Effector CD4-positive, alpha-beta T cell (primary cell): Measurements from ENCODE around the gene UBE2O.
A peak's percentile ranks its signal among the peaks of the same experiment; 100 is the strongest.

Experiments
- DNase-seq: peaks from one replicate; pipeline ENCODE4 v3.0.0-alpha.2; 2020

UBE2O gene

DNA sequence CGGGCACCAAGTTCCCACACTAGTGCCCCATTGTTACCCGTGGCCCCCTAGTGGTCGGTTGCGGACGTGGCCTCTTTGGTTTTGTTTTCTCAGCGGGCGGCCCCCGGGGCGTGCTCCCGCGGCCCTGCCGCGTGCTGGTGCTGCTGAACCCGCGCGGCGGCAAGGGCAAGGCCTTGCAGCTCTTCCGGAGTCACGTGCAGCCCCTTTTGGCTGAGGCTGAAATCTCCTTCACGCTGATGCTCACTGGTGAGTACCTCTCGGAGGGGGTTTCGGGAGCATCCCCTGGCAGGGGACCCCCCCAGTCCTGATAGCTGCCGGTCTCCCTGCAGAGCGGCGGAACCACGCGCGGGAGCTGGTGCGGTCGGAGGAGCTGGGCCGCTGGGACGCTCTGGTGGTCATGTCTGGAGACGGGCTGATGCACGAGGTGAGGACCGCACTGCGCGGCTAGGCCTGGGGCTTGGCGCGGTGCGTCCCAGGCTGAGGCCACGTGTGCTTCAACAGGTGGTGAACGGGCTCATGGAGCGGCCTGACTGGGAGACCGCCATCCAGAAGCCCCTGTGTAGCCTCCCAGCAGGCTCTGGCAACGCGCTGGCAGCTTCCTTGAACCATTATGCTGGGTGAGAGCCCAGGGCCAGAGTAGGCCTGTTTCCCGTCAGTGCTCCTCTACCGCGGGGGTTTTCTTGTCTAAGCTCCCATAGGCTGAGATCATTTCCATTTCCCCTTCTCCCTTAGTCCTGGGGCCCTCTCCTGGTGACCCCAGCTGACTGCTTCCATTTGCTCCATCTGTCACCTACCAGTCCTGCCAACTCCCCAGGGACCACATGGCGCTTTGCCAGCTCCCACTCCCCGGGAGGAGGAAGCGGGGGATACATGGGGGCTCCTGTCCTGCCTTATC, 66.8 kb downstream of the UBE2O start:
- peak; percentile 73 for DNase-seq

DNA sequence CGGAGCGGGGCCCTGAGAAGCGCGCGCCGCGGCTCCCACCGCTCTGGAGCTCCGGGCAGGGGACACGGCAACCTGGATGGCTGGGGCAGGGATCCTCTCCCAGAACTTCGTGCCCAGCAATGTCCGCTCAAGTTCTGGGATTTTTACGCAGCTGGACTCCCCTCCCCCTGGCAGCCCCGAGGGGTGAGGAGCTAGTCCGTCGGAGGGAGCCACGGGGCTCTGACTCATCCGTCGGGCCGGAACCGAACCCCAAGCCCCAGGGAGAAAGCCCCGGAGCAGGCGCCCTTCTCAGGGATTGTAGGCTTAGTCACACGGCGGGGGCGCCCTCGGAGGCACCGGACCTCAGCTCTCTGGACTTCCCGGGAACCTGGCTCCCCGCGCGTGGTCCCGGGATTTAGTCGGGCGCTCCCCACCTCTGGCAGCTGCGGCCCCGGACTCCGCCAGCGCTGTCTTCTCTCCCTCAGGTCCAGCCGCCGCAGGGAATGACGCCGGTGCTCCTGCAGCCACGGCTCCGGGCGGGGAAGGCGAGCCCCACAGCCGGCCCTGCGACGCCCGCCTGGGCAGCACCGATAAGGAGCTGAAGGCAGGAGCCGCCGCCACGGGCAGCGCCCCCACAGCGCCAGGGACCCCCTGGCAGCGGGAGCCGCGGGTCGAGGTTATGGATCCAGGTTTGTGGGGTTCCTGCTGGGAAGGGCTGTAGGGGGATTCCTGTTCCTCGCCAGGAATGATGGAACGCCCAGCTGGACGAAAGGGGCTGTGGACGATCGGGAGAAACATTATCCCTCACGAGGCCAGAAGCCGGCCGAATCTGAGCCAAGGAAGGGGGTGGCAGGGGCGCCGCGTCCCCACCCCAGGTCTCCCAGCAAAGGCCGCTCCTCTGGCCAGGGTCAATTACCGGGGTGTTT, 67.7 kb downstream of the UBE2O start:
- peak; percentile 36 for DNase-seq

DNA sequence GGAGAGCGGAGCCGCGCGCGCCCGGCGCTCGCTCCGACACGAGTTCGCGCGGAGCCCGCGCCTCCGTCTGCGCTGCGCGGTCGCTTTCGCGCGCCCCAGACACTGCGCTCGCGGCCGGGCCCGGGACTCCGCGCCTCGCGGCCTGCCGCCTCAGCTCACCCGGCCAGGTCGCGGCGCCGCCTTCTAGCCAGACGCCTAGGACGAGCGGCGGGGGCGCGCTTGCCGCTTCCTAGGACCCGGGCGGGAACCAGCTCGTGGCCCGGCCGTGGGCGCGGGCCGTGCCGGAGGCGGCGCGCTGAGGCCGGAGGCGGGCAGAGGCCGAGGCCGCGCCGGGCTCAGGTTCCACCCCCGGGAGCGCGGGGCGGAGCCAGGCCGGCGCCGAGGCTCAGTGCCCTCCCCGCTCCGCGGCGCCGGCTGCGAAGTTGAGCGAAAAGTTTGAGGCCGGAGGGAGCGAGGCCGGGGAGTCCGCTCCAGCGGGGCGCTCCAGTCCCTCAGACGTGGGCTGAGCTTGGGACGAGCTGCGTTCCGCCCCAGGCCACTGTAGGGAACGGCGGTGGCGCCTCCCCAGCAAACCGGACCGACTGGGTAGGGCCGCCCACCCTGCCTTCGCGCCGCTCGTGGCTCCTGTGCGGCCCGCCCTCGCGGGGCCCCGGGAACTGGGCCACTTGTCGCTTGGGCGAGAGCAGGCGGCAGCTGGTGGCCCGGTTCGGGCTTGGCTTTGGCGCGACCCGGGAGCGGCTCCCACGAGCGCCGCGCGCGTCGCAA, 68.5 kb downstream of the UBE2O start, which contains the start of gene SPHK1:
Gene SPHK1 (plus strand): TSS at position 388 of the 765 bp plus-strand sequence. CDS start 1,036 bp downstream, outside the sequence.
- DNase-seq, result peak; percentile 17

DNA sequence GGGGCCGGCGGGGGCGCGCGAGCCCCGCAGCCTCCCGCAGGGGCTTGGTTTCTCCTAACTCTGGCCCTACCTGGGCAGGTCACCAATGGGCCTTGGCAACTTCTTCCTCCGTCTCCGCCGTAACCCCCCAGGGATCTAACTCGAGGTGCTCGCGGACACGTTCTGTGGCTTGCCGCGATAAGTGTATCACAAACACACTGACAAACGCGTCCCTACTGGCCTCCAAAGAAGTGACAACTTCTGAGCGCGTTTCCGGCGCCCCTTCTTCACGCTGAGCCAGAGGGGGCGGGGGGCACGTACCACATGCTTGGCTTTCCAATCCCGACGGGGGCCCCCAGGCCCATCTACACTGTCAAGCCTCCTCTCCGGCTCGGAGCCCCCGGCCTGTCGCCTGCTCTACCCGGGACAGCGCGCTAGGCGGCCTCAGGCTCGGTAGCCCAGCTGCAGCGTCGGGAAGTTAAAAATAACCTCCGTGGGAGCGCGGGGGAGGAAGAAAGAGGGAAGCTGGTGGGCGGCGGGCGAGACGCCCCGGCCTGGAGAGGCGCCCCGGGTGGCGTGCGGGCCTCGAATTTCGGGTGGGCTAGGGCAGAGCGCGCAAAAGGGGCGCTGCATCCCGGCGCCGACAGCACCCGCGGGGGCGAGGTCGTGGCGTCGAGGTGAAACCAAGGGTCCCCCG, 69.3 kb downstream of the UBE2O start:
- peak; percentile 11 for DNase-seq

DNA sequence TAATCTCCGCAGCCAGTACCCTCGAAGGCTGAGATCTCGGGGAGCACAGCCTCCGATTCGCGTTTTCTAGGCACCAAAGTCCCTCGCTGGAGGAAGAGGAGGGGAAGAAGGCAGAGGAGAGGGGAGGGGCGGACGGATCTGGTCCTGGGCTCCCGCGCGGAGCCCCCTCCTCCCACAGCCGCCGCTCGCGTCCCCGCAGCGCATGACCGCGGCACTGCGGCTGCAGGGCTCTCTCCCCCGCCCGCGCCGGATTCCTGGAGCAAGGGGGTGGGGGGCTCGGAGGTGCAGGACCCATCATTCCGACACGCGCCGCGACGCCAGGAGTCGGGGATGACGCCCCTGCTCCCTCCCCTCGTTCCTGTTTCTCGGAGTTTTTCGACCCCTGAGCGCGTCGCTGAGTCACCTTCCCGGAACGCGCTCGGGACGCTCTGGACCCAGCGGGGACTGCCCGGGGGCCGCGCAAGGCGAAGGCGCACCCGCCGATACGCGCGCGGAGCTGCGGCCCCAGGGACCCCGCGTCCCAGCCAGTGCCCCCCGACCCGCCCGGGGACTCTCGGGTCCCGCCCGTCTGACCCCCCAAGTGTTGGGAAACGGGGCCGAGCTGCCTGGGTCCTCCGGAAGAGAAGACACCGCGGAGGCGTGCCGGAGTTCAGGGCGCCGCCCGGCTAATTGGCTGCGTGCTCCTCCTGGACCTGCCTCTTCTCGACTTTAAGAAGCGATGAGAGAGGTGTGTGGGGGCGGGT, 70.0 kb downstream of the UBE2O start:
- peak; percentile 28 for DNase-seq

DNA sequence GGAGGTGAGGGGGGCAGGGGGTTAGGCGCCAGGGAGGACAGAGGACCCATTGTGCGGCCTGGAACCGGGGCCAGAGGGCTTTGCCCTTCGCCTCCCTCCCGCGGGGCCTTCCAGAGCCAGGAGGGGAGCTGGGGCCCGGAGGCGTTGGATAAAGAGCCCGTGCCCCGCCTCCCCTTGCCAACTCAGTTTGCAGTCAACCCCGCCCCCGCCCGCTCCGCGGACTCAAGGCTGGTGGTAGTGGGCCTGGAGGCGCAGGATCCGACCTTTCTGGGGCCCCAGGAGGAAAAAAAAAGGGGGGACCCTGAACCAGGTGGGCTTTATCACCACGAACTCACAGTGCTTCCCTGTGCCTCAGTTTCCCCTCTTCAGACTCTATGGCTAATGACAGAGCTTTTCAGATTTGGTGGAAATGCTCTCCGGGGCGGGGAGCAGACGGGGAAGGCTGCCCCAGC, 70.6 kb downstream of the UBE2O start:
- no peak for DNase-seq

DNA sequence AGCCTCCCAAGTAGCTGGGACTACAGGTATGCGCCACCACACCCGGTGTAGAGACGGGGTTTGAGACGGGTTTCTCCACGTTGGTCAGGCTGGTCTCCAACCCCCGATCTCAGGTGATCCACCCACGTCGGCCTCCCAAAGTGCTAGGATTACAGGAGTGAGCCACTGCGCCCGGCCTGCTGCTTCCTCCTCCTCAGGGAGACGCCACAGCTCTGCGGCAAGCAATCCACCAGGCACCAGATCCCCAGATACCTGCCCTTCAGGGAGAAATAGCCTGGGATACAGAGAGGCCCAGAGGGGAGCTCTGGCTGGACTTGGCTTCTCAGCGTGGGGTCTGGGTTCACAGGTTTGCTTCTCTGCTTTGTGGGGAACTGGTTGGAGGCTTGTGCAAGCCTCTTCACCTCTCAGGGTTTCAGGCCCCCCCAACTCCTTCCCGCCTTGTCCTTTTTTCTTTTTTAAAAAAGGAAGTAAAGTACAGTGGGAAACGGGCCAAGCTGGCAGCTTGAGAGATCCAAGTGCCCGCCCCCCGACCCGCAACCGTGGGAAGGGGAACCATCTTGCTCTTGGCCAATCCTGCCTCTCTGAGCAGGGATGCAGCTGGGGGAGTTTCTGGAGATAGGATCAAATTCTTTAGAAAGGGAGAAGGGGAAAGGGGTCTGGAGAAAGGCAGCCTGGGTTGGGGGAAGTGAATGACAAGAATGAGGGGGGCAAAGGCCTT, 71.2 kb downstream of the UBE2O start:
- no peak for DNase-seq

DNA sequence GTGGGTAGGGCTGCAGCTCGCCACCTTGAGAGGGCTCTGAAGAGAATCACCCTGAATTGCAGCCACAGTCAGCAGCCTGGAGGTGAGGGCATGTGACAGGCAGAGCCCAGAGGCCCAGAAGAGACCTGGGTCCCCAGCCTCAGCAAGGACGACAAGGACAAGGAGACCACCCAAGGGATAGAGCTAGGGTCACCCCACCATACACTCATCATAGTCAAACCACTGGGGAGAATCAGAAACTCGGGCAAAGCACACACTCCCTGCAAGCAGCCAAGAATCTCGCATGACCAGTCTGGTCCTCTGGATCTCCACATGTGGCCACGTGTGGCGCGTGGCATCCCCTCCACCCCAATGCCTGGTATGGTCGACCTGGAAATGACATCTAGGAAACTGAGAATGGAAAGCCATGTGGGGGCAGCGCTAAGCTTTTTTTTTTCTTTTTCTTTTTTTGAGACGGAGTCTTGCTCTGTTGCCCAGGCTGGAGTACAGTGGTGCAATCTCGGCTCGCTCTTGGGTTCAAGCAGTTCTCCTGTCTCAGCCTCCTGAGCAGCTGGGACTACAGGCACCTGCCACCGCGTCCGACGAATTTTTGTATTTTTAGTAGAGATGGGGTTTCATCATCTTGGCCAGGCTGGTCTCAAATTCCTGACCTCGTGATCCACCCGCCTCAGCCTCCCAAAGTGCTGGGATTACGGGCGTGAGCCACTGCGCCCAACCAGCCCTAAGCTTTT, 73.1 kb downstream of the UBE2O start:
- no peak for DNase-seq

DNA sequence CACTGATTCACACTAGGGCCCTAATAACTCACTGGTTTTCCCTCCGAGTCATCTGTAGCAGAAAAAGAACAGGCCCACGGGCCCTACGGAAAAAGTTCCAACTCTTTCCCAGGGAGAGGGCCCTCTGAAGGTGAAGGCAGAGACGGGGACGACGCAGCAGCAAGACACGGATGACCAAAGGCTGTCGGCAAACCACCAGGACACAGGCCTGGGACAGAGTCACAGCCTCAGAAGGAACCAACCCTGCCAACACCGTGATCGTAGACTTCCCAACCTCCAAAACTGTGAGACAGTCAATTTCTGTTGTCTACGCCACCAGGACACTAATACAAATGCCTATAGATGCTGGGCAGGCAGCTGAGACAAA, 73.7 kb downstream of the UBE2O start:
- no peak for DNase-seq

DNA sequence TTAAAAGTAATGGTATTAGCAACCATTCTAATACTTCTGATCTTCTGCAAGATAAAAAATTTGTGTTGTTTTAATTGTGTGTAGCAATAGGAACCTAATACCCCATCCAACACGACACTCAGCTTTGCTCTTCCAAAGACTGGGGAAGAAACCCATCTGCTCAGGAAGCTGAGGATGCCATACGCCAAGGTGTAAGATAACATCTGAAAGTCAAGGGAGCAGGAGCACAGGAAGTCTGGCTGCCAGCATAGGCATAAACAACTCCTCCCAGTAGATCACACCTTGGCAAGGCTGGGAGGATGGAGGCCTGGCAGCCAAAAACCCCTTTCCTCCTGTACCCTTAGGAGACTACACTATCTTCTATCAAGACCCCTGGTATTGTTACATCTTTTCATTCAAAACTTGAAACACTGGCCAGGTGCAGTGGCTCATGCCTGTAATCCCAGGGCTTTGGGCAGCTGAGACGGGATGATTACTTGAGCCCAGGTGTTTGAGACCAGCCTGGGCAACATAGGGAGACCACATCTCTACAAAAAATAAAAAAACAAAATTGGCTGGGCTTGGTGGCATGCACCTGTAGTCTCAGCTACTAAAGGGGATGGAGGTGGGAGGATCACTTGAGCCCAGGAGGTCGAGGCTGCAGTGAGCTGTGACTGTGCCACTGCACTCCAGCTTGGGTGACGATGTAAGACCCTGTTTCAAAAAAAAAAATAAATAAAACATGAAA, 74.2 kb downstream of the UBE2O start:
- no peak for DNase-seq

DNA sequence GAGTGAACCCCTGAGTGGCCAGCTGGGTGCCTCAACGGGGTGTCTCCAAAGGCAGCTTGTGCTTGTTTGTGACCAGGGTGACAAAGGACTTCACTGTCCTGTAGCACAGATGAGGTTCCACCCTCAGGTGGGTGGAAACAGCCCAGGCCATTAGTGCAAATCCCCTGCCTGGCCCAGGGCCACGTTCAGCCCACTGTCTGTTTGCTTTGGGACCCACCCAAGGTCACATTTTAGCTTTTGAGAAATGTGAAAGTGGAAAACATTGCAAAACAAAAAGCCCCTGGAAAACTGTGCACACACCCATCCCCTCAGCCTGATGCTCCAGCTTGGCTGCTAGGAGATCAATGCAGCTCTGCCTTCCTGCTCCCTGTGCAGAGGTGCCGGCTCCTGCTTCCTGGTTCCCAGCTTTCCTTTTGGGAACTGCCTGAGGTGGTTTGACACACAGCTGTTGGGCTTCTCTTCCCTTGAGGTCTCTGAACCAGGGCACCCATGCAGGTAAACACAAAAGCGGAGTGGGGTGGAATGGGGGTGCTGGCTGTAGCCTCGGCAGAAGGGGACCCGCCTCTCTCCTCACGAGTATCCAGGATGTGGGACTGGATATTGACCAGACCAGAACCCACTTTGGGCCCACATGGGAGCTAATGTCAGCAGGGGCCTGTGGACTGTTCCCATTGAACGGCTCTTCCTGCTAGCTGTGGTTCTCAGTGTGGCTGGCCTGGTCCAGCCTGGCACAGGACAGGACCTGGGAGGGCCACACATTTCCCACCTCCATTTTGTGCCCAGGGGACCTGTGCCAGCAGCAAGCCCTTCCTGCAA, 76.4 kb downstream of the UBE2O start:
- DNase-seq, result no peak

DNA sequence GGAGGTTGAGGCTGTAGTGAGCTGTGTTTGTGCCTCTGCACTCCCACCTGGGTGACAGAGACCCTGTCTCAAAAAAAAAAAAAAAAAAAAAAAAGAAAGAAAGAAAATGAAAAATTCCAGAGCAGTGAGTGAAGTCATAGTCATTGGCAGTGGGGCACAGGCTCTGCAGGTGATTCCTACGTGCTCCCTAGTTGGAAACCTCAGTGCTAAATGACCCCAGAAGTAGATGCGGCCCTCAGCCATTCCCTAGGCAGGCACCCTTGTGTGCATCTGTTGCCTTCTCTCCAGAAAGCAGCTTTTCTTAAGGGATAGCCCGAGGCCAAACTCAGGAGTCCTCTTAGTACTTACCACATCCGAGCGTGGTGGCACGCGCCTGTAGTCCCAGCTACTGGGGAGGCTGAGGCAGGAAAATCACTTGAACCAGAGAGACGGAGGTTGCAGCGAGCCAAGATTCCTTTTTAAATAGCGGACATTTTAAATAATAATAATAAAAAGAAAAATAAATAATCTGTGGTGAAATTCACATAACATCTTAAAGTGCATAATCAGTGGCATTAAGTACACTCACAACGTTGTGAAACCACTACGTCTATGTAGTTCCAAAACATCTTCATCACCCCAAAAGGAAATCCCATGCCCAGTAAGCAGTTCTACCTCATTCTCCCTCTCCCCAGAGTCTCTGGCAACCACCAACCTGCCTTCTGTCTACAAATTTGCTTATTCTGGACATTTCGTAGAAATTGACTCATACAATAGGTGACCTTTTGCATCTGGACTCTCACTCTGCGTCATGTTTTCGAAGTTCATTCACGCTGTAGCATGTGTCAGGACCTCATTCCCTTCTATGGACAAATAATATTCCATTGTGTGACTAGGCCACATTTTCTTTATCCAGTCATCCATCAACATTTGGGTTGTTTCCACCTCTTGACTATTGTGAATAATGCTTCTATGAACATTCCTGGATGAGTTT, 81.0 kb downstream of the UBE2O start:
- no peak for DNase-seq

DNA sequence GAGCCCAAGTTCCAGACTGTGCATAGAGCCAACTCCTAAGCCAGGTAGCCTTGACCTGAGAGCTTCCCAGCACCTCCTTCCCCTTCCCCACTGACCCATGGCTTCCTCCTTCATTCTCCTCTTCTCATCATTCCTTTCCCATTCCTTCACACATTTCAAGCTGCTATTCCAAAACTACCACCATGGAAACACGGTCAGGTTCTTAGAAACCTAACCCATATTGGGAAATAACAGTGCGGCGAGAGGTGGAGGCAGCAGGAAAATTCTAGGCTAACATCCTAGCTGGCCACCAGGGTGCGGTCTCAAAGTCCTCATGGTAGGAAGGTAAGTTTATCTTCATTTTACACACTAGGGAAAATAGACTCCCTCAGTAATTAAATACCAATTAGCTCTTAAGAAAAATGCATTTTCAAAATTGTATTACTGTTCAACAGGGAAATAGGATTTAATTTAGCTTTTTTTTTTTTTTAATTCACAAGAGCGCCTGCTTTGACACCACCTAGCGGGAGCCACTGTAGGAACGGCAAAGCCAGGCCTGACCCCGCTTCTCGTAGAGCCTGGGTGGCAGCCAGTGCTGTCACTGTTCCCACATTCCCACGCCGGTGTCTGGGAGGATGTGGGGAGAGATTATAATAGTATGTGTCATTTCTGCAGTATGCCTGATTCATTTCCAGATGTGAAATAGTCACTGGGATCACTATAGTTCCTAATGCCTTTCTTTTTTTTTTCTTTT, 82.5 kb downstream of the UBE2O start:
- no peak for DNase-seq

DNA sequence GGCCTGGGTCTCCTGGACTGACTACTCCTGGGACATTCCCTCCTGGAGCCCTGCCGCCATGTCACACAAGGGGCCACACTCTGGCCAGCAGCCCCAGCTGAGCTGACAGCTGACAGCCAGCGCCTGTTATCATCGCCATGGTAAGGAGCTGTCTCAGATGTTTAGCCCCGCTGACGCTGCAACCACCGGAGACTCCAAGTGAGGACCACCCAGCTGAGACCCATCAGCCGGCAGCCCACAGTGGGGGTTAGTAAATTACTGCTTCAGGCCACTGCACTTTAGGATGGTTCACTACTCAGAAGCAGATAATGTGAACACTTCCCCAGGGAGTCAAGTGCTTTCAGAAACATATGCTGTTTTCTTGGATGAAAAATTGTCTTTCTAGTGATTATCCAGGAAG, 83.1 kb downstream of the UBE2O start:
- DNase-seq, result no peak

DNA sequence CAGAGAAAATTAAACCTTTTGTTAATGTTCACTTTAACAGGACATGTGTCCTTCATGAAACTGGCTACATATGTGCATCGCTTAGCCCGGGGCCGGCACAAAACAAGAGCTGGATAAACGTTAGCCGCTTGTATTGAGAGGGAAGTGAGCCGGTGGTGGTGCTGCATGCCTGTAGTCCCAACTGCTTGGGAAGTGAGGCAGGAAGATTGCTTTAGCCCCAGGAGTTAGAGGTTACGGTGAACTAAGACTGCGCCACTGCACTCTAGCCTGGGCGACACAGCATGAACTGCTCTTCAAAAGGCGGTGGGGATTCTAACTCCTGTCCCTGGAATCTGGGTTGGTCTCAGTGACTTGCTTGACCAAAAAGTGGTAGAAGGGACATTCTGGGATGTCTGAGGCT, 83.6 kb downstream of the UBE2O start:
- no peak for DNase-seq

DNA sequence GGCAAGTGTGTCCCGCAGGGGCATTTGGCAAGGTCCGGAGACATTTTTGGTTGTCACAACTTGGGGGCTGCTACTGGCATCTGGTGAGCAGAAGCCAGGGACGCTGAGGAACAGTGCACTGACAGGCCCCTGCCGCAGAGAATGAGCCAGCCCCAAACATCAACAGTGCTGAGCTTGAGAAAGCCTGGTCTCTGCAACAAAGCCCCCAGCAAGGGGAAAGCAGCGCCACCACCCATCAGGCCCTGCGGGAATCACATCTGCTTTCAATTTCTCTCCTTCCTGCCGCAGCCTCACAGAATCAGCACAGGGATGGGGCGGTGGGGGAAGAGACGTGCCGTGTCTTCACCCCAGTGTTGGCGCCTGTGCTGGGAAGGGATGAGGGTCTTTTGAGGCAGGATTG, 84.4 kb downstream of the UBE2O start:
- DNase-seq, result no peak
